Measurements from ENCODE around the gene CYP1B1.

GRCh38 chr2:38074058-38074763 is 1.7 kb downstream of the CYP1B1 start:
- TF ChIP-seq, protein P1, sequence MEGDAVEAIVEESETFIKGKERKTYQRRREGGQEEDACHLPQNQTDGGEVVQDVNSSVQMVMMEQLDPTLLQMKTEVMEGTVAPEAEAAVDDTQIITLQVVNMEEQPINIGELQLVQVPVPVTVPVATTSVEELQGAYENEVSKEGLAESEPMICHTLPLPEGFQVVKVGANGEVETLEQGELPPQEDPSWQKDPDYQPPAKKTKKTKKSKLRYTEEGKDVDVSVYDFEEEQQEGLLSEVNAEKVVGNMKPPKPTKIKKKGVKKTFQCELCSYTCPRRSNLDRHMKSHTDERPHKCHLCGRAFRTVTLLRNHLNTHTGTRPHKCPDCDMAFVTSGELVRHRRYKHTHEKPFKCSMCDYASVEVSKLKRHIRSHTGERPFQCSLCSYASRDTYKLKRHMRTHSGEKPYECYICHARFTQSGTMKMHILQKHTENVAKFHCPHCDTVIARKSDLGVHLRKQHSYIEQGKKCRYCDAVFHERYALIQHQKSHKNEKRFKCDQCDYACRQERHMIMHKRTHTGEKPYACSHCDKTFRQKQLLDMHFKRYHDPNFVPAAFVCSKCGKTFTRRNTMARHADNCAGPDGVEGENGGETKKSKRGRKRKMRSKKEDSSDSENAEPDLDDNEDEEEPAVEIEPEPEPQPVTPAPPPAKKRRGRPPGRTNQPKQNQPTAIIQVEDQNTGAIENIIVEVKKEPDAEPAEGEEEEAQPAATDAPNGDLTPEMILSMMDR (IDR thresholded peaks at IDR 0.05; ENCODE audit: low read length) = no peak
- TF ChIP-seq EZH2 (optimal IDR thresholded peaks at IDR 0.05; ENCODE audit: low read depth, low read length) = no peak
